NCI-H345 treated with DMSO at 0.1 percent for 48 hours (cell line): ENCODE data around the gene CD96.
"Not testable (repeated sequence)": the region's sequence is repeated elsewhere in the genome, so short reads cannot be mapped to it uniquely, and the experiment has no call there.

Source experiments
- DNase-seq: peaks from one replicate; lab custom pipeline; 2025; ENCODE audit not compliant: unreplicated experiment; lab: John Stamatoyannopoulos, UW

Gene CD96

GRCh38 chr3:111617912-111618601 is 76.1 kb downstream of the CD96 start:
- DNase-seq = no peak

GRCh38 chr3:111618945-111619344 is 76.9 kb downstream of the CD96 start:
- DNase-seq = no peak

GRCh38 chr3:111619833-111620232 is 77.8 kb downstream of the CD96 start:
- no peak for DNase-seq

- no peak for DNase-seq
These were observed 79.5 kb downstream of the CD96 start for GRCh38 chr3:111621535-111621934.

GRCh38 chr3:111627092-111627491 is 85.1 kb downstream of the CD96 start:
- DNase-seq = no peak

GRCh38 chr3:111629018-111629417 is 87.0 kb downstream of the CD96 start:
- not testable (repeated sequence) for DNase-seq

- DNase-seq = not testable (repeated sequence)
These were observed 88.6 kb downstream of the CD96 start for GRCh38 chr3:111630638-111631037.

GRCh38 chr3:111635403-111635802 is 93.4 kb downstream of the CD96 start:
- no peak for DNase-seq

- peak; percentile 0 for DNase-seq
These were observed 94.4 kb downstream of the CD96 start for GRCh38 chr3:111636366-111636885.

- DNase-seq = no peak
These were observed 97.3 kb downstream of the CD96 start for GRCh38 chr3:111639316-111639715.

- DNase-seq = no peak
These were observed 107.1 kb downstream of the CD96 start for GRCh38 chr3:111648991-111649579.

GRCh38 chr3:111650378-111651275 is 108.6 kb downstream of the CD96 start:
- DNase-seq = no peak

- DNase-seq = no peak
These were observed 110.6 kb downstream of the CD96 start for GRCh38 chr3:111652492-111653180.

- no peak for DNase-seq
These were observed 111.8 kb downstream of the CD96 start for GRCh38 chr3:111653766-111654165.

- no peak for DNase-seq
These were observed 120.0 kb downstream of the CD96 start for GRCh38 chr3:111662012-111662411.

GRCh38 chr3:111662907-111663306 is 120.9 kb downstream of the CD96 start:
- no peak for DNase-seq

- no peak for DNase-seq
These were observed 124.2 kb downstream of the CD96 start for GRCh38 chr3:111666041-111666735.

GRCh38 chr3:111667170-111667569 is 125.2 kb downstream of the CD96 start:
- DNase-seq = no peak

GRCh38 chr3:111667621-111668239 is 125.7 kb downstream of the CD96 start:
- no peak for DNase-seq

- DNase-seq = no peak
These were observed 126.3 kb downstream of the CD96 start for GRCh38 chr3:111668326-111668725.
